Activated CD8-positive, alpha-beta memory T cell treated with anti-CD3 and anti-CD28 coated beads, Interleukin-2, amount 50 U/mL, for 4 hours (primary cell): Measurements from ENCODE around the gene RGP1.

Experiments used
- DNase-seq: peaks from one replicate; pipeline ENCODE4 v3.0.0-alpha.2; 2020

RGP1 gene

GRCh38 chr9:35778496-35778895 lies 29.4 kb downstream of the RGP1 start:
- no peak for DNase-seq

DNA sequence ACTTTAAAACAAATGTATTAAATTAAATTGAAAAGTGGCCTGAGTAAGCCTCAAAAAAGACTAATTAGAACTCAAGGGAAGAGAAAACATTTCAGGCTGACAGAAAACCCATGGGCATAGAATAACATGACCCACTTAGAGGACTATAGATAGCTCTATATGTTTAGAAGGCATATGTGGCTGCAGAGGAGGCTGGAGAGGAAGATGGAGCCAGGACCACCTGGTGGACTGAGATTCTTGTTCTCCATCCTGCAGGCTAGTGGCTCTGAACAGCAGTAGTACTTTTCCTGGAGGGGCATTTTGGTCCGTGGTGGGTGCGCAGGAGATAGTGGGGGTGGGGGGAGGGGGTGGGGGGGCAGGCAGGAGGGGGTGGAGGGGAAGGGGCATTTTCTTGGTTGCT lies 32.0 kb downstream of the RGP1 start:
- no peak for DNase-seq

GRCh38 chr9:35783418-35783817 lies 34.3 kb downstream of the RGP1 start:
- no peak for DNase-seq

DNA sequence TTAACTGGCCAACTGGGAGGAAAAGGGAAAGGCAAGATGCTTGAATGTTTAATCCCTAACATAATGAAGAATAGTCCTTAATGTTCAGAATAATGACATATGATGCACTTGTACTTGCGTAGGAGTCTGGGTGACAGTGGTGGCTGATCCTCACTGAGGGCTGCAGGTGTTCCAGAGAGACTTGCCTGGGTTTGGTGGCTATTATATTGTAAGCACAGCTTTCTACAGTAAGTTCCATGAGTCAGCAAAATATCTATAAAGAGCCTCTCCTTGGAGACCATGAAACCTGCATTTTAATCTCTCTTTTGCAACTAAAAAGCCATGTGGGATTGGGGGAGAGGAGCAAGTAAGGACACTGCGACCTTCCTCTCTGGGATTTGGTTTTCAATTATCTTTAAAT lies 40.5 kb downstream of the RGP1 start:
- DNase-seq, result no peak

DNA sequence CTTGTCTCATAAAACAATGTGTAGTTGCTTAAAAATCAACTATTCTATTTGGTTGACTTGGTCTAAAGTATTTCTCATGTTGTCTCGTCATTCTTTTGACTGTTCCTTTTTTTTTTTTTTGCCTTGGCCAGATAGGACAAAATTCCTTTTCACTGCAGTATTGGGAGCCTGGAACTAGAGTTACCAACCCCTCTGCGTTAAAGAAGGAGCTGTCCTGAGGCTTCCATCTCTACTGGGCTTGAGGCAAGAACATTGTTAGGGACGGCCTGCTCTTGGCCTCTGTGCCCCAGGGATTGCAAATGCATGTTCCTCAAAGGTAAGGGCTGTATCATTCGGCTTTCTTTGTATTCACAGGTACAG lies 40.9 kb downstream of the RGP1 start:
- DNase-seq, result no peak

GRCh38 chr9:35790385-35791296 lies 41.6 kb downstream of the RGP1 start:
- DNase-seq, result peak; percentile 57

- DNase-seq, result no peak
Measured at GRCh38 chr9:35791297-35791921, 42.3 kb downstream of the RGP1 start, which contains the start of gene NPR2. NPR2 (plus strand) TSS chr9:35791591; CDS start chr9:35792409, 818 bp downstream.

- DNase-seq, result no peak
Measured at GRCh38 chr9:35792024-35792813, 43.1 kb downstream of the RGP1 start.

DNA sequence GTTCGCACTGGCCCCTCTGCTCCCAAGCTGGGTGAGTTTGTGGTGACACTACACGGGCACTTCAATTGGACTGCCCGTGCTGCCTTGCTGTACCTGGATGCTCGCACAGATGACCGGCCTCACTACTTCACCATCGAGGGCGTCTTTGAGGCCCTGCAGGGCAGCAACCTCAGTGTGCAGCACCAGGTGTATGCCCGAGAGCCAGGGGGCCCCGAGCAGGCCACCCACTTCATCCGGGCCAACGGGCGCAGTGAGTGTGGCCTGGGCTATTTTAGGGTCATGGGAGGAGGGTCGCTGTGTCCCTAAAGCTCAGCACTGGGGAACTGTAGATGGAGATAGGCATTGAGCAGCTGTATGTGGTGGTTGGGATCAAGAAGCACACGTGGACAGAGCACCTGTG lies 43.7 kb downstream of the RGP1 start:
- DNase-seq, result no peak

DNA sequence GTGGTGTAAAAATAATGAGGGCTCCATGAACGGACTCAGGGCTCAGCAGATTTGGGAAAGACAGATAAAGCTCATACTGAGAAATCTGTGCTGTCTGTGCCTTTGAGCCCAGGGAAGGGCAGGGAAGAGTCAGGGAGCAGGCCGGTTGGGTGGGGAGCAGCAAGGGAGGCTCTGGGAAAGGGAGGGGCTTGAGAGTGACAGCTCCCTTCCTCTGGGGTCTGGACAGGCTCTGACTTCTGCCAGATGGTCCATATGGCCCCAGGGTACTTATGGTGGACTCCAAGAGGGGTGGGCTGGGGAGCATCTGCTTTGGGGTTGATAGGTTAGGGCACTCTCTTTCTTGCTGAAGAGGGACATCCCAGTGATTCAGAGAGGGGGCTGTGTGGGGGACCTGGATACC lies 44.4 kb downstream of the RGP1 start:
- no peak for DNase-seq

DNA sequence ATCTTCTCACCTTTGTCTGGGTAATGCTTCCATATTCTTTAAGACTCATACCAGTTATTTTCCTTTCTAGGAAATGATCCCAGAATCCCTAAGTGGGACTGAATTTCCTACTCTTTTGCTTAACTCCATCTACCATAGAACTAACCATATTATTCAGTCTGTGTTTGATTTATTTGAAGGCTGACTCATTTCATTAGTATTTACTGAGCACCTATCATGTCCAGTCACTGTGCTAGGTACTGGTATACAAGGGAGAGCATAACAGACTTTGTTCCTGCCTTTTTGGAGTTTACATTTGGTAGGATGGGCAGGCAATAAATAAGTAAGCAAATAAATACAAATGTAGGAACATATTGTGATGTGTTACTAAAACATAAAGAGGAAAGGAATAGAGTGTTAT lies 46.6 kb downstream of the RGP1 start:
- DNase-seq, result no peak

DNA sequence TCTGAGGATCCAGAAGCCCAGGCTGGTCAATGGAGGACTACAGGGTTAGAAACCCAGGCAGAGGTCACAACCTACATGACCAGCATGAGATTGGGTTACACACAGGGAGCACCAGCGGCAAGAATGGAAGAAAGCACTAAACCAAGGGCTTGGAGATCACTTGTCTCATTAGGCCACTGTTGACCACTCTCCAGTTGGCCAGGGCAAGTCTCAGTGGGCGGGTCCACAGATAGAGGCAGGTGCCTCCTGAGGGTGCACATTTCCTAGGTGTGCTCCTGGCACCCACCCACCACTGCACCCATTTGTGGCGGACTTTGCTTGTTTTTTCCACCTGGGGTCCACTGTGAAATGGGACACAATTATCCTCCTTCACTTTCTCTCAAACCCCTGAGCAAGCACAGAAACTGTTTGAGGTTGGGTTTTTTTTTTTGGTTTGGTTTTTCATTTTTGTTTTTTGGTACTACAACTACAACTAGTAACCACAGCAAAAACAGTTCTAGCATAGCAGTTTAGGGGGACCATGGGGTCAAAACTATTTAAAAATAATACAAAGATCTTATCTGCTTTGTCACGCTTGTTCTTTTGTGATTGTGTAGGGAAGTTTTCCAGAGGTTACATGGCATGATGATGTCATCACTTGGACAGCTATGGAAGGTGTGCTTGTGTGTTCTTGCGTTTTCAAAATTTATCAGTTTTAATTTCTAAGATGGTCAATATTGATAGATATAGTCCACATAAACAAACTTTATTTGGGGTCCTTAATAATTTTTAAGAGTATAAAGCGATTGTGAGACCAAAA lies 48.4 kb downstream of the RGP1 start:
- DNase-seq, result no peak

DNA sequence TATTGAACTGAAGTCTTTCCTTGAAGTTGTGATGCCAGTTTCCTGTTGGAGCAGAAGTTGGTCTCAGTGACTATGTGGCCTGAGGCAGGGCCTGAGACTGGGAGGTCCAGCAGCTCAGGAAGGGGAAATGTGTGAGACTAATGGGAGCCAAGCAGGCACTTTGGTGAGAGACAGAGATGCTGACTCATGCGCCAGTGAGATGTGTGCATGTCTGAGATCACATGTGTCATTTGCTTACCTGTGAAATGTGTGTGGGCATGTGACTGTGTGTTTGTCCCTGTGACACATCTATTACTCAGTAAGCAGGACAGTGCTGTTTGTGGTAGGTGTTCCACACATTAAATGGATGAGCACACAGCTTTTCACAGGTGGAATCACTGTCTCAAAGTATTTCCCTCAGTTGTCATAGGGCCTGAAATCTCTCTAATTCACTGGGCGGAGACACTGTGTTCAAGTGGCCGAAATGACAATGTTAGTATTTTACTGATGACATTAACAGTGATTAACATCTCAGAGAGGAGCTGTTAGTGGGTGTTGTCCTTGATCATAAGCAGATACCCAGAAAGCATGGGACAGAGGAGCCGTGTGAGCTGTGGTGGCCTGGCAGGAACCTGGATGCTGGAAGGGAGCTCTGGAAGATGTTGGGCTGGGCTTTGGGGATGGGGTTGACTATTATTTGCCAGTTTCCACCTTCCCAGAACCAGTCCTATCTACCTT lies 49.7 kb downstream of the RGP1 start:
- no peak for DNase-seq

DNA sequence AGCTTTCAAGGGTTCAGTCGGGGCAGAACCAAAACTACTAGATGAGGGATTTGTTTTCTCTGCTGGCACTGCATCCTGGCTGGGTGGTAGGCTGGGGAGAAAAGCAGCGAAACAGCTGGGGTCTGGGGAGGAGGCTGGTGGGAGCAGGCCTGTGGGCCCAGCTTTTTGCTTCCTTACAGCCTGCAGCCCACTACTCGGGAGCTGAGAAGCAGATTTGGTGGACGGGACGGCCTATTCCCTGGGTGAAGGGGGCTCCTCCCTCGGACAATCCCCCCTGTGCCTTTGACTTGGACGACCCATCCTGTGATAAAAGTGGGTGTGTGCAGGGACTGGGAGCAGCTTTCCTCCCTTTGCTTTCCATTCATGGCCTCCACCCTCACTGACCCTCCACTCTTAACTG lies 51.4 kb downstream of the RGP1 start:
- DNase-seq, result no peak

- DNase-seq, result no peak
Measured at GRCh38 chr9:35801328-35802128, 52.4 kb downstream of the RGP1 start.

DNA sequence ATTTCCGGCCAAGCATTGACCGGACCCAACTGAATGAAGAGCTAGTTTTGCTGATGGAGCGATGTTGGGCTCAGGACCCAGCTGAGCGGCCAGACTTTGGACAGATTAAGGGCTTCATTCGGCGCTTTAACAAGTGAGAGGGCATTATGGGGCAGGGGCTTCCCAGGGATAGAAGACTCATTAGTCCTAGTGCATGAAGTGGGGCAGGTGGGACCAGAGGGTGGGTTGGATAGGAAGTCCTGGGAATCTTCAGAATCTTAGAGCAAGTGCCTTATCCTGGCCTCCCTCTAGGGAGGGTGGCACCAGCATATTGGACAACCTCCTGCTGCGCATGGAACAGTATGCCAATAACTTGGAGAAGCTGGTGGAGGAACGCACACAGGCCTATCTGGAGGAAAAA lies 57.0 kb downstream of the RGP1 start:
- no peak for DNase-seq
